Measurements from ENCODE around the gene ARL4C. TPM values are rescaled to one million over a fixed set of nuclear protein-coding genes. Genes with fewer than 3 reads are reported as not detected.

Gene ARL4C
- total RNA-seq, 1 experiment from 2014 or later, result 51.3 TPM

DNA sequence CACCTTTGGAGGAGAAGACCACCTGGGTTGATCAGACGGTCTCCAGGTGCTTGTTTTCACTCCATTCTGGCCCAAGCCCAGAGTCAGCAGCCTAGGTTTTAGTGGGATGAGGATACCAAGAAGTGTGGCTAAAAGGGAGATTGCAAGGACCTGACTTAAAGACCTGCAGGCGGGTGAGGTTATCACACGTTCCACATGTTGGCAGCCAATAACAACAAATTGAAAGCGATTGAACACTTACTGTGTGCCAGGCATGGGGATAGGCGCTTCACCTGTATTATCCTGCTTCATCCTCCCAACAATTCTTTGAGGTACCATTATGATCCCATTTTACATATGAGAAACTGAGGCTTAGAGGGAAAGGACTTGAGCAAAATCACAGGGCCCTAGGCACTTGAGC, 5.0 kb downstream of the ARL4C start:
- Histone ChIP-seq H3K9me3 (ENCODE audit: insufficient read depth, low read depth) (no peaks in the 10 kb centered on the region), H3K4me3 (0 out of 2 replicates have a peak overlapping the region, but pooled peaks have one; percentile 91), H3K9me2 (ENCODE audit: insufficient read depth) (no peaks in the 10 kb centered on the region), H3K27ac (no peak overlapping the region), H3K36me3 (ENCODE audit: low read depth) (peaks cover 28% of the 10 kb centered on the region), H3K27me3 (ENCODE audit: insufficient read depth, low read depth) (no peaks in the 10 kb centered on the region), H3K4me2 (peak overlapping the region; percentile 83; the same call in 1 of the 2 replicates), H2AFZ (no peak overlapping the region), H3K4me1 (replicated peaks; ENCODE audit: insufficient read depth) (peaks cover 26% of the 10 kb centered on the region), H3K79me2 (ENCODE audit: low read depth) (peaks cover 63% of the 10 kb centered on the region), H3F3A (ENCODE audit: insufficient read depth, low read depth) (peaks cover 16% of the 10 kb centered on the region; the same call in 1 of the 2 replicates), H4K20me1 (ENCODE audit: insufficient read depth) (peaks cover 27% of the 10 kb centered on the region)
- no peak for DNase-seq
- intact Hi-C loops (cut with micrococcal nuclease; ENCODE audit: unreplicated experiment), result no loop called here
- ChIA-PET CTCF (no interaction called here), POLR2A (ENCODE audit: unreplicated experiment) (interaction anchor here (0.7 kb wide), 1 partner anchor 390 kb away, joined by 5 read pairs; no protein-coding TSS in a partner anchor)
- TF ChIP-seq, protein P1, sequence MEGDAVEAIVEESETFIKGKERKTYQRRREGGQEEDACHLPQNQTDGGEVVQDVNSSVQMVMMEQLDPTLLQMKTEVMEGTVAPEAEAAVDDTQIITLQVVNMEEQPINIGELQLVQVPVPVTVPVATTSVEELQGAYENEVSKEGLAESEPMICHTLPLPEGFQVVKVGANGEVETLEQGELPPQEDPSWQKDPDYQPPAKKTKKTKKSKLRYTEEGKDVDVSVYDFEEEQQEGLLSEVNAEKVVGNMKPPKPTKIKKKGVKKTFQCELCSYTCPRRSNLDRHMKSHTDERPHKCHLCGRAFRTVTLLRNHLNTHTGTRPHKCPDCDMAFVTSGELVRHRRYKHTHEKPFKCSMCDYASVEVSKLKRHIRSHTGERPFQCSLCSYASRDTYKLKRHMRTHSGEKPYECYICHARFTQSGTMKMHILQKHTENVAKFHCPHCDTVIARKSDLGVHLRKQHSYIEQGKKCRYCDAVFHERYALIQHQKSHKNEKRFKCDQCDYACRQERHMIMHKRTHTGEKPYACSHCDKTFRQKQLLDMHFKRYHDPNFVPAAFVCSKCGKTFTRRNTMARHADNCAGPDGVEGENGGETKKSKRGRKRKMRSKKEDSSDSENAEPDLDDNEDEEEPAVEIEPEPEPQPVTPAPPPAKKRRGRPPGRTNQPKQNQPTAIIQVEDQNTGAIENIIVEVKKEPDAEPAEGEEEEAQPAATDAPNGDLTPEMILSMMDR (conservative IDR thresholded peaks at IDR 0.05), result no peak
- no peak for TF ChIP-seq EZH2 (IDR thresholded peaks at IDR 0.05; ENCODE audit: low read depth)
- no TSS peak for BruUV-seq (replicated peaks)

DNA sequence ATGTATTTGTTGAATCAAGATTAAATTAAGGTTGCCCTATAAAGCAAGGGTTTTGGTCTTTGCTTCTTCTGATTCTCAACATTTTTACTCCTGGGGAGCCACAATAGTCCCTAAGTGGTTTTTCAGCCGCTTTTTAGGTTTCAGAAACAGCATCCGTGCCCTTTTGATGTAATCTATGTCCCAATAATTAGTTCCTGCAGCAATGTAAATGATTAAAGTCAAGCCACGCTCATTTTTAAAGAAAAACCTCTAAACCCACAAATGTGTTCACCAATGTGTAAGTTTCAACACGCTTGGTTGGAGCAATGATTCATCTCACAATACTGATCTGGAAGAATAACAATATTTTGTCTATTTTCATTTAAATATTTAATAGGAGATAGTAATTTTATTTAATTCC, 5.6 kb downstream of the ARL4C start:
- intact Hi-C loops (cut with micrococcal nuclease; ENCODE audit: unreplicated experiment), result no loop called here
- BruUV-seq (replicated peaks), result no TSS peak
- Histone ChIP-seq H3K27me3 (ENCODE audit: insufficient read depth, low read depth) (no peaks in the 10 kb centered on the region), H2AFZ (no peak overlapping the region), H4K20me1 (ENCODE audit: insufficient read depth) (peaks cover 27% of the 10 kb centered on the region), H3K79me2 (ENCODE audit: low read depth) (peaks cover 62% of the 10 kb centered on the region), H3K4me1 (replicated peaks; ENCODE audit: insufficient read depth) (peaks cover 26% of the 10 kb centered on the region), H3K36me3 (ENCODE audit: low read depth) (peaks cover 28% of the 10 kb centered on the region), H3K9me2 (ENCODE audit: insufficient read depth) (no peaks in the 10 kb centered on the region), H3F3A (ENCODE audit: insufficient read depth, low read depth) (peaks cover 16% of the 10 kb centered on the region; the same call in 1 of the 2 replicates), H3K27ac (no peak overlapping the region), H3K9me3 (ENCODE audit: insufficient read depth, low read depth) (no peaks in the 10 kb centered on the region), H3K4me2 (0 out of 2 replicates have a peak overlapping the region, but pooled peaks have one; percentile 7), H3K4me3 (no peak overlapping the region)
- ChIA-PET POLR2A (ENCODE audit: unreplicated experiment) (no interaction called here), CTCF (no interaction called here)
- no peak for DNase-seq
- TF ChIP-seq EZH2 (IDR thresholded peaks at IDR 0.05; ENCODE audit: low read depth), result no peak
- TF ChIP-seq, protein P1 (conservative IDR thresholded peaks at IDR 0.05), result no peak

DNA sequence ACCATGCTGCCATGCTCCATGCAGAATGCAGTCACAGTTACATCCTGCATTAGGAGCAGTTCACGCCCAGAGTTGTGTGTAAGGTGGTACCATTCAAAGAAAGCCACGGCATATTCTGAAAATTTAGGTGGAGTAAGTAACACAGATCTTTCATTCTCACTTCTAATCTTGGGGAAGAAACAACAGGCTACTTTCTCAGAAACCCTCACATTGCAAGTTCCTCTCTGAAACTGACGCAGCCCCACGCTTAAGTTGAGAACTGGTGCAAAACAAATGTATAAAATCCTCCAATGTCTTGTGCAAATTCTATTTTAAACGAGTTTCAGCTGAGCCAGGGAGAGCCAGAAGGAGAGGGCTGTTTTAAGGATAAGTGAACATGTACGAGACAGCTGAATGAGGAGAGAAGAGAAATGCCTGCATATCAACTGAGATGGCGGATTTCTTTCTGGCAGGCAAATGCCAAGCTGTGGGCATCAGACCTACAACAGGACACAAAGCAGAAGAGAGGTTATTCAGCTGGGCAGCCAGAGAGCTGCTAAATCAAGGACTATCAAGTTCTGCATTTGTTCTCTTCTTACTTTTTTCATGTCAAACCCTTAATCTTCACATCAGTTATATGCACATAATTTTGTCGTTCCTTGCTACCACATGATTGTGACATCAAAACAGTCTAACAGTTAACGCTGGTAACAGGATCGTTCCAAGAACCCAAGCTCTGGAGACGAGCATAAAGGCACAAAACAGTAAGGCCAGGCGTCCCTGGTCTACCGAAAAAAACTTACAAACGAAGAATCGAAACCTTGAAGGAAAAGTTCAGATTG, 6.4 kb downstream of the ARL4C start:
- no peak overlapping the region for H3K4me2 ChIP-seq
- H3K9me3 ChIP-seq (ENCODE audit: insufficient read depth, low read depth), result no peaks in the 10 kb centered on the region
- H3K9me2 ChIP-seq (ENCODE audit: insufficient read depth), result no peaks in the 10 kb centered on the region
- peaks cover 25% of the 10 kb centered on the region for H4K20me1 ChIP-seq (ENCODE audit: insufficient read depth)
- CTCF ChIA-PET, result no interaction called here
- POLR2A ChIA-PET (ENCODE audit: unreplicated experiment), result no interaction called here
- peaks cover 26% of the 10 kb centered on the region for H3K4me1 ChIP-seq (replicated peaks; ENCODE audit: insufficient read depth)
- no peak overlapping the region for H2AFZ ChIP-seq
- BruUV-seq (replicated peaks), result no TSS peak
- TF ChIP-seq, protein P1 (conservative IDR thresholded peaks at IDR 0.05), result no peak
- no peak for TF ChIP-seq EZH2 (IDR thresholded peaks at IDR 0.05; ENCODE audit: low read depth)
- no peak for DNase-seq
- peaks cover 17% of the 10 kb centered on the region; the same call in 1 of the 2 replicates for H3F3A ChIP-seq (ENCODE audit: insufficient read depth, low read depth)
- H3K27ac ChIP-seq, result no peak overlapping the region
- no peak overlapping the region for H3K4me3 ChIP-seq
- intact Hi-C loops (cut with micrococcal nuclease; ENCODE audit: unreplicated experiment), result no loop called here
- H3K79me2 ChIP-seq (ENCODE audit: low read depth), result peaks cover 54% of the 10 kb centered on the region
- H3K36me3 ChIP-seq (ENCODE audit: low read depth), result peaks cover 28% of the 10 kb centered on the region
- H3K27me3 ChIP-seq (ENCODE audit: insufficient read depth, low read depth), result no peaks in the 10 kb centered on the region
